CD14-positive monocyte (primary cell): ENCODE data around the gene POC1B. TPM values are rescaled to one million over a fixed set of nuclear protein-coding genes. Genes with fewer than 3 reads are reported as not detected.

Experiments
- DNase-seq, 3 donors: peaks; one replicate each; pipeline ENCODE4 v3.0.0-alpha.2; 2011 to 2022
- H2AFZ ChIP-seq: 2 replicates; pipeline ENCODE4 v1.6.0; 2012; ENCODE audit warnings: mild to moderate bottlenecking, low read depth, low read length, inconsistent platforms; ENCODE audit not compliant: insufficient read depth, poor library complexity, severe bottlenecking
- H3K27ac ChIP-seq, 2 donors: 1 replicate in 1 of 2; 2 replicates in 1 of 2; pipeline ENCODE4 v1.5.1; 2012 to 2013; ENCODE audit warnings: low read length in 2 of 2, control low read depth in 1 of 2, inconsistent platforms in 1 of 2, low read depth in 1 of 2, mild to moderate bottlenecking in 1 of 2
- H3K27me3 ChIP-seq, 2 donors: one replicate each; pipeline versions ENCODE4 v1.6.0 to v1.6.1; 2011 to 2013; ENCODE audit warnings: low read length in 2 of 2; ENCODE audit not compliant: control insufficient read depth in 2 of 2, insufficient read depth in 2 of 2
- H3K36me3 ChIP-seq, 2 donors: replicated peaks in 1 of 2; 1 replicate in 1 of 2; 2 replicates in 1 of 2; pipeline versions ENCODE4 v1.5.1 to v1.6.1; 2012 to 2013; ENCODE audit warnings: low read length in 2 of 2, control low read depth in 1 of 2, inconsistent platforms in 1 of 2, mild to moderate bottlenecking in 1 of 2; ENCODE audit not compliant: insufficient read depth in 2 of 2, control insufficient read depth in 1 of 2
- H3K4me1 ChIP-seq, 2 donors: 1 replicate in 1 of 2; 2 replicates in 1 of 2; pipeline versions ENCODE4 v1.5.1 to v1.6.1; 2012 to 2013; ENCODE audit warnings: low read length in 2 of 2, control low read depth in 1 of 2, inconsistent platforms in 1 of 2, mild to moderate bottlenecking in 1 of 2, moderate library complexity in 1 of 2; ENCODE audit not compliant: insufficient read depth in 2 of 2, control insufficient read depth in 1 of 2
- H3K4me2 ChIP-seq: replicated peaks from 2 replicates; pipeline ENCODE3; 2012; ENCODE audit warnings: low read length, moderate library complexity, mild to moderate bottlenecking; ENCODE audit not compliant: poor library complexity, severe bottlenecking; ENCODE audit errors: extremely low read depth
- H3K4me3 ChIP-seq, 3 experiments: fragments of 200-600 bp in 1 of 3; sonication (generic) in 1 of 3; replicated peaks in 1 of 3; 1 replicate in 2 of 3; 2 replicates in 1 of 3; pipeline ENCODE4 v1.5.1; 2011 to 2013; ENCODE audit warnings: low read length in 3 of 3, mild to moderate bottlenecking in 3 of 3, control low read depth in 2 of 3, low read depth in 2 of 3, inconsistent platforms in 1 of 3, moderate library complexity in 1 of 3
- H3K79me2 ChIP-seq: 2 replicates; pipeline ENCODE4 v1.6.0; 2012; ENCODE audit warnings: mild to moderate bottlenecking, control low read depth, inconsistent platforms, low read length, moderate library complexity; ENCODE audit not compliant: insufficient read depth
- H3K9ac ChIP-seq: 2 replicates; pipeline ENCODE4 v1.6.0; 2017; ENCODE audit warnings: low read length, mild to moderate bottlenecking; ENCODE audit not compliant: insufficient read depth, poor library complexity, severe bottlenecking
- H3K9me3 ChIP-seq, 2 donors: replicated peaks in 1 of 2; 1 replicate in 1 of 2; 2 replicates in 1 of 2; pipeline versions ENCODE4 v1.5.1 to v1.6.1; 2012 to 2013; ENCODE audit warnings: low read length in 2 of 2, control low read depth in 1 of 2; ENCODE audit not compliant: control insufficient read depth in 1 of 2, insufficient read depth in 1 of 2
- H4K20me1 ChIP-seq: 2 replicates; pipeline ENCODE4 v1.6.0; 2012; ENCODE audit warnings: mild to moderate bottlenecking, low read length, control low read depth, moderate library complexity; ENCODE audit not compliant: insufficient read depth
- H3K27ac Mint-ChIP-seq, 7 donors: one replicate each; pipeline ENCODE4 v1.8.0; 2020; ENCODE audit warnings: mild to moderate bottlenecking in 7 of 7, mixed read lengths in 7 of 7, moderate library complexity in 6 of 7, inconsistent platforms in 2 of 7
- H3K27me3 Mint-ChIP-seq, 3 donors: one replicate each; pipeline ENCODE4 v1.8.0; 2021 to 2022; ENCODE audit warnings: low read depth in 3 of 3, mild to moderate bottlenecking in 3 of 3, mixed read lengths in 3 of 3, moderate library complexity in 3 of 3, inconsistent platforms in 1 of 3
- H3K36me3 Mint-ChIP-seq, 2 donors: one replicate each; pipeline ENCODE4 v1.8.0; 2020; ENCODE audit warnings: mixed read lengths in 2 of 2, inconsistent platforms in 1 of 2, mild to moderate bottlenecking in 1 of 2
- H3K4me1 Mint-ChIP-seq: one replicate; pipeline ENCODE4 v1.8.0; 2020; ENCODE audit warnings: mild to moderate bottlenecking, mixed read lengths
- H3K4me3 Mint-ChIP-seq, 2 donors: one replicate each; pipeline ENCODE4 v1.8.0; 2020; ENCODE audit warnings: mild to moderate bottlenecking in 2 of 2, mixed read lengths in 2 of 2, moderate library complexity in 1 of 2
- H3K9me3 Mint-ChIP-seq, 7 donors: one replicate each; pipeline ENCODE4 v1.8.0; 2020 to 2022; ENCODE audit warnings: mixed read lengths in 7 of 7, mild to moderate bottlenecking in 6 of 7, moderate library complexity in 6 of 7, inconsistent platforms in 2 of 7
- CTCF ChIP-seq: fragments of 200-600 bp; IDR thresholded peaks from one replicate; pipeline ENCODE4 v1.8.0; 2022; ENCODE audit warnings: antibody characterized with exemption, mild to moderate bottlenecking
- WGBS: methylation state at CpG from one replicate; pipeline ENCODE4 v1.1.5; 2013; ENCODE audit warnings: missing lambda C conversion rate; ENCODE audit not compliant: insufficient coverage; 5-methylcytosine and 5-hydroxymethylcytosine counted together
- intact Hi-C, 2 donors: fragments of 100-400 bp; cut with micrococcal nuclease; formaldehyde crosslinking; loops; one replicate each; pipeline versions ENCODE4 v1.15.0 to v1.15.1; 2023
- polyA plus RNA-seq, 3 donors: library from polyadenylated mRNA; depleted of rRNA in 1 of 3; unstranded in 2 of 3; stranded (reverse) in 1 of 3; fragments of 300-500 nt in 2 of 3; fragments of >200 nt in 1 of 3; fragmentation: Illumina TruSeq in 2 of 3; gene quantifications; 1 replicate in 2 of 3; 2 replicates in 1 of 3; pipeline ENCODE4 v1.2.3, GENCODE V29; 2012 to 2021

The POC1B gene
- polyA plus RNA-seq, 3 donors, result 8.4 to 32.0 (median 29.7) TPM

DNA sequence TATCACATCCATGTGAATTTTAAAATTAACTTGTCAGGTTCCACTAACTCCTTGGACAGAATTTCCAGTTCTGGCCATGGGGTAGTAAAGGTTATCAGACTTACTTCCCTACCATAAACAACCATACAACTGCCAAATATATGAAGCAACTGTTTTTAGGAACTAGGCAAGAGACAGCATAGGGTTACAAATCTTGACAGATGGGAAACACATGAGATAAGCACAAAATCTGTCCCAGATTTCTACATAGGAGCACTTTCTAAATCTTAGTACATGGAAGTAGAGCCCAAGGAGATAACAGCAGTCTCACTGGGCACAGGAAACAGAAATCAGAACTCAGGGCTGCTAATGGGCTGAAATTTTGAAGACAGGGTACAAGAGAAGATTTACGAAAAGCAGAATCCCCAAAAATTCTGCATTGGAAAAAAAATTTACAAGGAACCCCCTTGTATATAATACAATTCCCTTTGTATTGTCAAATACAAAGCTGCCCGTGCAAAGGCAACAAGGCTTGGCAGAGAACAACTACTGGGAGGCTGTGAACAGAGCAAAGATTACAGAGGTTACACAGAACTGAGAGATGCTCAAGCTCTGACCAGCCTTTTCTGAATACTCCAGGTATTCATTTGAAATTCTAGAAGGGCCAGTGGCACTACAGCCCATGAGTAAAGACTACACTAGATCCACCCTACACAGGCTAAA is 44.5 kb downstream of the POC1B start:
- Mint-ChIP-seq H3K27me3 (no peaks in the 10 kb centered on the region), H3K27ac (no peak overlapping the region), H3K9me3 (peaks cover 0 to 2% (median 0%) of the 10 kb centered on the region in 7 donors), H3K4me3 (no peak overlapping the region), H3K4me1 (peaks cover 6% of the 10 kb centered on the region), H3K36me3 (peaks cover 21 to 27% of the 10 kb centered on the region in 2 donors)
- no peak overlapping the region for H2AFZ ChIP-seq
- no peak overlapping the region for H3K4me3 ChIP-seq
- H3K36me3 ChIP-seq, result peaks cover 0 to 18% of the 10 kb centered on the region in 2 donors
- H4K20me1 ChIP-seq, result no peaks in the 10 kb centered on the region
- WGBS, result 89% methylated on average over 1 of the region's 2 CpGs
- no peak for DNase-seq
- no peak overlapping the region for H3K9ac ChIP-seq
- TF ChIP-seq CTCF, result no peak
- no peaks in the 10 kb centered on the region for H3K79me2 ChIP-seq
- intact Hi-C loops, result no loop called here
- no peak overlapping the region for H3K4me2 ChIP-seq
- no peaks in the 10 kb centered on the region for H3K9me3 ChIP-seq
- H3K27me3 ChIP-seq, result no peaks in the 10 kb centered on the region
- peak overlapping the region in 1 of 2 donors; percentile 4 for H3K27ac ChIP-seq
- H3K4me1 ChIP-seq, result peaks cover 0 to 5% of the 10 kb centered on the region in 2 donors

GRCh38 chr12:89479982-89480381 is 45.9 kb downstream of the POC1B start:
- intact Hi-C loops, result loop anchor here in 1 of 2 donors (10.0 kb wide), 1 partner anchor 45 kb away; the partner anchor contains the start of genes GALNT4 and POC1B
- no peaks in the 10 kb centered on the region for H3K9me3 ChIP-seq

More at GRCh38 chr12:89479982-89480381, 45.9 kb downstream of the POC1B start:
- Histone ChIP-seq H4K20me1 (no peaks in the 10 kb centered on the region), H3K79me2 (no peaks in the 10 kb centered on the region), H3K27ac (no peak overlapping the region), H3K4me3 (no peak overlapping the region), H3K4me2 (no peak overlapping the region), H2AFZ (no peak overlapping the region), H3K9ac (no peak overlapping the region), H3K36me3 (peaks cover 0 to 5% of the 10 kb centered on the region in 2 donors), H3K4me1 (peaks cover 0 to 5% of the 10 kb centered on the region in 2 donors), H3K27me3 (no peaks in the 10 kb centered on the region)
- Mint-ChIP-seq H3K36me3 (peaks cover 10 to 15% of the 10 kb centered on the region in 2 donors), H3K27ac (no peak overlapping the region), H3K27me3 (no peaks in the 10 kb centered on the region), H3K4me1 (peaks cover 6% of the 10 kb centered on the region), H3K4me3 (no peak overlapping the region), H3K9me3 (peaks cover 0 to 2% (median 0%) of the 10 kb centered on the region in 7 donors)
- DNase-seq, result no peak
- no peak for TF ChIP-seq CTCF
- WGBS, result no CpG with 5 or more reads among the region's 3 CpGs
